B cell (primary cell): ENCODE results near the gene MIS18BP1.

Experiments
- EZH2 ChIP-seq: IDR thresholded peaks from 2 replicates; pipeline ENCODE4 v1.6.1; 2012; ENCODE audit warnings: borderline replicate concordance, low read depth, mild to moderate bottlenecking, moderate library complexity, low read length; ENCODE audit not compliant: insufficient read depth, poor library complexity, severe bottlenecking
- TF ChIP-seq, protein P1 (sequence below): fragments of 200-600 bp; IDR thresholded peaks from one replicate; pipeline ENCODE4 v1.8.0; 2022; ENCODE audit warnings: antibody characterized with exemption, mild to moderate bottlenecking

DNA sequence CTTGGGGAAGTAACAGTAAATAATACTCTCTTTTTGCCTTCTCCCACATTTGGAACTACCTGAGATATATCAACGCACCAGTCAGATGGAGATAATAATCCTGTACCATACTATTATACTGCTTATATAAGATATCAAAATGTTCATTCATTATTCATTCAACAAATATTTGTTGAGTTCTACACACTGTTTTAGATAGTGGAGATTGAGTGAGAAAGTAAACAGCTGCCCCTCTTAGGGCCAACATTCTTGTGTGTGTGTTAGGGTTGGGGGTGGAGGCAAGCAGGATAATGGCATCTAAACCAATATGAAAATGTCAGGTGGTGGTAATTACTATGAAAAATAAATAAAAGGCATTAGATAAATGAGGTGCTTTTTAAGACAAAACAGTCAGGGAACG is 14.0 kb downstream of the MIS18BP1 start:
- TF ChIP-seq, protein P1, sequence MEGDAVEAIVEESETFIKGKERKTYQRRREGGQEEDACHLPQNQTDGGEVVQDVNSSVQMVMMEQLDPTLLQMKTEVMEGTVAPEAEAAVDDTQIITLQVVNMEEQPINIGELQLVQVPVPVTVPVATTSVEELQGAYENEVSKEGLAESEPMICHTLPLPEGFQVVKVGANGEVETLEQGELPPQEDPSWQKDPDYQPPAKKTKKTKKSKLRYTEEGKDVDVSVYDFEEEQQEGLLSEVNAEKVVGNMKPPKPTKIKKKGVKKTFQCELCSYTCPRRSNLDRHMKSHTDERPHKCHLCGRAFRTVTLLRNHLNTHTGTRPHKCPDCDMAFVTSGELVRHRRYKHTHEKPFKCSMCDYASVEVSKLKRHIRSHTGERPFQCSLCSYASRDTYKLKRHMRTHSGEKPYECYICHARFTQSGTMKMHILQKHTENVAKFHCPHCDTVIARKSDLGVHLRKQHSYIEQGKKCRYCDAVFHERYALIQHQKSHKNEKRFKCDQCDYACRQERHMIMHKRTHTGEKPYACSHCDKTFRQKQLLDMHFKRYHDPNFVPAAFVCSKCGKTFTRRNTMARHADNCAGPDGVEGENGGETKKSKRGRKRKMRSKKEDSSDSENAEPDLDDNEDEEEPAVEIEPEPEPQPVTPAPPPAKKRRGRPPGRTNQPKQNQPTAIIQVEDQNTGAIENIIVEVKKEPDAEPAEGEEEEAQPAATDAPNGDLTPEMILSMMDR = no peak
- no peak for TF ChIP-seq EZH2
